ENCODE data around the gene PDPK1.

DNA sequence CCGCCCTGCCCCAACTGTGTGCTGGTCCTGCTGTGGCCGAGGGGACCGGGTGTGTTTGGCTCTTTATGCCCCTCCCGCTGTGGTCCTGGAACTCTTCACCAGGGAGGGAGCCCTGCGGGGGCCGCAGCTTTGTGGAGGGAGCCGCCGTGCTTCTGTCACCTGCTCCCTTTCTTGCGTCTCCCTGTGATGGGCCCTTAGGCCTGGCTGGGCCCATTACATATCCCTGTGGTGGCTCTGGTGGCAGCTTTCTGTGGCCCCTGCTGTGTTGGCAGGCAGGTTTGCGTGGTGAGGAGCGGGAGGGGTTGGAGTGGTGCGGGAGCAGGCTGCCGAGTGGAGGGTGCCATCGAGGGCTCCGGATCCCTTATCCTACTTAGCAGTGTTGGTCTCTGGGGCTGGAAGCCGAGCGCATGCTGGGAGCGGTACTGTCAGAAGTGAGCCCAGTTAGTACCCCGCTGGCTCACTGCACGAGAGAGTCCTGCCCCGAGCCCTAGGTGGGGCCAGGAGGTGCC is 60.4 kb downstream of the PDPK1 start:
- TF ChIP-seq EP300 (IDR thresholded peaks at IDR 0.05; ENCODE audit: borderline replicate concordance) (no peak), CREB1 (IDR thresholded peaks at IDR 0.05; ENCODE audit: low read depth) (no peak)
- TF ChIP-seq, protein P1, sequence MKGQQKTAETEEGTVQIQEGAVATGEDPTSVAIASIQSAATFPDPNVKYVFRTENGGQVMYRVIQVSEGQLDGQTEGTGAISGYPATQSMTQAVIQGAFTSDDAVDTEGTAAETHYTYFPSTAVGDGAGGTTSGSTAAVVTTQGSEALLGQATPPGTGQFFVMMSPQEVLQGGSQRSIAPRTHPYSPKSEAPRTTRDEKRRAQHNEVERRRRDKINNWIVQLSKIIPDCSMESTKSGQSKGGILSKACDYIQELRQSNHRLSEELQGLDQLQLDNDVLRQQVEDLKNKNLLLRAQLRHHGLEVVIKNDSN (IDR thresholded peaks at IDR 0.05): no peak
